NCI-H748 treated with DMSO at 0.1 percent for 48 hours (cell line): Measurements from ENCODE around the gene SHISA6.

Experiments
- DNase-seq: peaks from one replicate; lab custom pipeline; 2025; lab: John Stamatoyannopoulos, UW

The SHISA6 gene

DNA sequence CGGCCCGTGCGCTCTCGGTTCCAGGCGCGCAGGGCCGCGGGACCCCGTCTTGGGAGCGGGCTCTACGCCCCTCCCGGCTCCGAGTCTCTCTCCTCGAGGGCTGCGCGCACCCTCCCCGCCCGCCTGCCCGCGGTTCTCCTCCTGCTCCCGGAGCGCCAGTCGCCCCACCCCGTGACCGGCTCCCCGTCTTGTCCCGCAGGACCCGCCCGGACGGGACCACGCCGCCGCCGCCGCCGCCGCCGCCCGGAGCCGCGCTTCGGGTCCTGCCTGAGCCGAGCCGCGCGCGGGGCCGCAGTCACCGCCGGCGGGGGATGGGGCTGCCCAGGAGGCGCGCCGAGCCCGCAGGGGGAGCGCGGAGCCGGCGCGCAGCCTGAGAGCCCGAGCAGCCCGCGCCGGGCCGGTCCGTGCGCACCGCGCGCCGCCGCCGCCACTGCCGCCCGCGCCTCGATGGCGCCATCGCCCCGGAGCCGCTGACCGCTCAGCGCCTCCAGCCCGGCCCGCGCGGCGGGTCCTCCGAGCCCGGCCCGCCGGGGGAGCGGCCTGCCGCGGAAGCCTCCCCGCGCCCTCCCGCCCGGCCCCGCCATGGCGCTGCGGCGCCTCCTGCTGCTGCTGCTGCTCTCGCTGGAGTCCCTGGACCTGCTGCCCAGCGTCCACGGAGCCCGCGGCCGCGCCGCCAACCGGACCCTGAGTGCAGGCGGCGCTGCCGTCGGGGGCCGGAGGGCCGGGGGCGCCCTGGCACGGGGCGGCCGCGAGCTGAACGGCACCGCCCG, at the start of gene SHISA6:
TSS of gene SHISA6 (plus strand) at position 373 of the 770 bp plus-strand sequence.
- no peak for DNase-seq

DNA sequence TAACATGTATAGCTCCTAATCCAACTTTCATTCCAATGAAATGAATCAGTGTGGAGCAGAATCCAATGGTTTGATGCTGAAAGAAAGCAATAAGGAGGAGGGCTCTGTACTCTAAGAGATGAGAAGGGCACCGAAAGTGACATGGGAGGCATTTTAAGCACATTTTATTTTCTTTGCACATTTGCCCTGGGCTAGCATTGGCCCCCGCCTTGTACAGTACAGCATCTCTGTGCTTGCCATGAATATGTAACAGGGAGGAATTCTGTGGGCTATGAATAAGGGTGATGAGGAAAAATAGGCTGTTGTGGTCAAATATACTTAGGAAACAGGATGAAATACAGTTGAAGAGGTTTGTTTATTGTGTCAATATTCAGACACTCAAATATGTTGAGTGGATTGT, 45.2 kb upstream of the SHISA6 start:
- no peak for DNase-seq

DNA sequence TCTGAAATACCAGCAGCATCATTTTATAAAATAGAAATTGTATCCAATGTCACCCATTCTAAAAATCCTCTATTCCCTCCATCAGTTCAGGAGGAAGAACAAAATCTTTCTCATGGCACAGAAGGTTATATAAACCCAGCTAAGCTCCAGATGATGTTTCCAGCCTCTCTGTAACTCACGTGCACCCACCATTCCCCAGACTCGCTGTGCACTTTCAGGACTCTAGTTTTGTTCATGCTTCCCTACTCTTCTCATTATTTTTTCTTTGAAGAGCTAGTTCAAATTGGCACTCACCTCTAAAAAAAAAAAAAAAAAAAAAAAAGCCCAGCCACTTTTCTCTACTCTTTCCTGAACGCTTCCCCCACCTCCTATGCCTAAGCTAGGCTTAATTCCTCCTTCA, 36.0 kb upstream of the SHISA6 start:
- no peak for DNase-seq

DNA sequence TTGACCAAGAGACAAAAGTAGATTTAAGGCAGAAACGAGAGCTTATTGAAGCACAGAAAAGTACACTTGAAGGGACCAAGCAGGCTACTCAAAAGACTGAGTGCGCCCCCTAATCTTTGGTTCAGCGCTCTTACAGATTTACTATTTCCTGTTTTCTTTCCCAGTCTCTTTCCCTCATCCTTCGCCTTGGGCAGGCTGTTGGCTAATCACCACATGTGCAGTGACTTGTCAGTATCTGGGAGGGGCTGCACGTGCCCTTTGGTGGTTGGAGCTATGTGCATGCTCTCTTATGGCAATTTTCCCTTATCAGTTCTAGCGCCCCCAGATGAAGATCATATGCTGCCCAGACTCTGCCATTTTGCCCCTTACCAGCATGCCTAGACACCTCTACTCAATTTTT, 35.4 kb upstream of the SHISA6 start:
- no peak for DNase-seq

DNA sequence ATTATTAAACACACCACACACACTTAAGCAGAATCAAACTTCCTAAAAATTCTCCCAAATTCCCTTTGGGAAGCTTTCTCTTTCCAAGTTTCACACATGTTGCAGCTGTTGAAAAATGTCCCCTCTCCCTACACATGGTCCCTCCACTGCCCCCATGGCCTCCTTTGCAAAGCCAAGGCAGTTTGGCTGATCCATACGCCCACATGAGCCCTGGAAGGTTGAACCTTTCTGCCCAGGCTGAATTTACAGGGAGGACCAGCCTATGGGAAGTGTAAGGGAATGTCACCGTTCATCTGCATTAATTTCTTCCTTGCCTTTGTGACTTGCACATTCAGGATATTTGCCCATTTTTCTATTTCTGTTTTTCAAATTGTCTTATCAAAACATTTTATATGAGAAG, 31.1 kb upstream of the SHISA6 start:
- no peak for DNase-seq

DNA sequence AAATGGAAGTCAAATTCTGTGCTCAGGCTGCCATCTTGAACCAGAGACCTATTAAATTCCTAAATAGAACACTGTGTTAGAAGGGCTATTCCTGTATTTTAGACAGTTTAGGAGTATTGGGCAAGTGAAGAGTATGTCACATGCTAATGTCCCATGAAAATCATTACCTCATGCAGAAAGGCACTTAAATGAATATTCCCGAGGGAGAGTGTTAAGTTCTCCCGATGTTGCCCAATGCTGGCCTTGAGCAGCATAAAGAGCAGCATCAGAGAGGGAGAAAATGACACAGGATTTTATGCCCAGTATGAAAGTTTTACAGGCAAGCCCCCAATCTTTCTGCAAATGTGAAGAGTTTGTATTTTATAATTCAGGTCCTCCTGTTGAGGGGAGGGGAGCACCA, 28.2 kb upstream of the SHISA6 start:
- no peak for DNase-seq

DNA sequence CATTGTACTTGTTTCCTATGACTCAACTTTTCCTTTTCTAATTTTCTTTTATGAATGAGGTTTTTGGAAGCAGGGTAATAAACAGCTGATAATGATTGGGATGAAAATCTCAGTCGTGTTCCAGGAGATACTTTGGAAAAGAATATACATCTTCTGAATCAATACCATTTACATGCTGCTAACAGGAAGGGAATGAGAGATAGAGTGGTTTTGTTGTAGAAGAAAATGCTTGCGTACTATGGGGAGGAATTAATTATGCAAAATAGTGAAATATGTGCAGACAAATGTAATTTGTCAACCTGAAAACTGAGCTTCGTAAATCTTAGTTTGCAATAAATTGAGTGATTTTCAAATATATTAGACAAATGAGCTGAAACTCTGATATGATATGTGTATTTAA, 24.0 kb upstream of the SHISA6 start:
- DNase-seq, result no peak

DNA sequence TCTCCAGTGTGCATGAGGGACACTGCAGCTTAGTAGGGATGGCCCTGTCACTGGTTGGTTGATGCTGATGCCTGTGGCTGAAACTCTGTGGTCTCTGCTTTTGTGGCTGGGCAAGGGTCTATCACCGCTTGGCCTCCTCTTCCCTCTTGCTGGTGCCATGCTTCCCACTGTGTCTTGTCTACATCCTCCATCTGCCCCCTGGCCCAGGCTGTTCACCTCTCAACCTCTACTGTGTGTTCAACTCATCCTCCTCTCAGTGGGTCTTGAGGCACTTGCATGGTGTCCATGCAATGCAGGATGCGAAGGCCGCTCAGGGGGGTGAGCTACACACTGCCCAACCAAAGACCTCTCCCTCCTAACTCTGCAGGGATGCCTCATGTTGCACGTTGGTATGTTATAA, 19.8 kb upstream of the SHISA6 start:
- no peak for DNase-seq

DNA sequence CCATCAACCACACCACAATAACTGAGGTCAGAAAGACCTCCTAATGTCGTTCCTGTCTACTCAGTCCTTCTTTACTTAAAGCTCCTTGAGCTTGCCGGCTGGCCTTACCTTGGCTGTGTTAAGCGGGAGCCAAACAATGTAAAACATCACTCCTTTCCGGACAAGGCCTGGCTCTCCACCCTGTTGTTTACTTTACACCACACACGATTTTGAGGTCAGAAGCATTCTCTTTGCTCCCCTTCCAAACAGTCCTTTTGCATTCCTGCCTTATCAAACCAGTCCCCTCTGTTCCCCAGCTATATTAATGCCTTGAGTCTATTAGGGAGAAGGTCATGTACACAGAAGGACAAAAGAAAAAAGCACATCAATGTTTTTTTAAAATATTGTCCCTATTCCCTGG, 19.3 kb upstream of the SHISA6 start:
- DNase-seq, result no peak

DNA sequence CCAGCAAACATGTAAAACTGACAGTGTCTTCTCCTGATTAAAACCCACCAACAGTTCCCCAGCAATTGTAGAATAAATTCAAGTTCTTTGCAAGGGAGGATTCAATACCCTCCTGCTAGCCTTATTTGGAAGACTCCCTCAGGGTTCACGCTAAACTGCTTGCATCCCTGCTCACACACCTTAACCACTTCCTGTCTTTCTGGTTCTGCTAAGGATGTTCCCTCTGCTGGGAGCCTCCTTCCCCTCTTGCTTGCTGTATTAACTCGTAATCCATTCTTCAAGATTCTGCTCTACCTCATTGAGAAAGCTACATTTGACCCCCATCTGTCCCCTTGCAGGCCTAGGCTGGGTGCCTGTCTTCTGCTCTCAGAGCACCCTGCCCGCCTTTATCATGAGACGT, 2.3 kb upstream of the SHISA6 start:
- DNase-seq, result no peak

DNA sequence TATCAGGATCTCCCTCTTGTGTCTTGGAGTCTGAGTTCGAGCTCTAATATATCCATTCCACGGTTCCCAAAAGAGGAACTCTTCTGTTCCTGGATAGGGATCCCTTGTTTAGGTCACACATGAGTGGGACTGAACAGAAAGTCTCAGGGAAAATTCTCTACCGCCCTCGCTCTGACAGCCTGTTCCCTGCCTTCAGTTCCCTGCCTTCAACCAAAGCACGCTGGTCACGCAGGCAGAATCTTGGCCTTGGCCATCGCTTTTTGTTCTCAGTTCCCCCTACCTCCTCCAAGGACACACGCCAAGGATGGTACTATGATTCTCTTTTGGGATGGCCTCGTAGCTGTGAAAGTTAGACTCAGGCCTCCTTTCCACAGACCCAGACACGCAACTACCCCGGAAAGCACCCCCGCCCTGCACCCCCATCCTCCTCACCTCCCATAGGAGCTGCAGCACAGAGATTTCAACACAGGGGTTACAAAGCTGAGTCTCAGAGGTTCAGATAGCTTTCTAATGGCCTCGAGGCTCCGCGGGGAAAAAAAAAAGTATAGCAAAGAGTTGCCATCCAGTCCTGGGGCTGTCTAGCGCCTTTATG, 1.5 kb upstream of the SHISA6 start:
- no peak for DNase-seq

DNA sequence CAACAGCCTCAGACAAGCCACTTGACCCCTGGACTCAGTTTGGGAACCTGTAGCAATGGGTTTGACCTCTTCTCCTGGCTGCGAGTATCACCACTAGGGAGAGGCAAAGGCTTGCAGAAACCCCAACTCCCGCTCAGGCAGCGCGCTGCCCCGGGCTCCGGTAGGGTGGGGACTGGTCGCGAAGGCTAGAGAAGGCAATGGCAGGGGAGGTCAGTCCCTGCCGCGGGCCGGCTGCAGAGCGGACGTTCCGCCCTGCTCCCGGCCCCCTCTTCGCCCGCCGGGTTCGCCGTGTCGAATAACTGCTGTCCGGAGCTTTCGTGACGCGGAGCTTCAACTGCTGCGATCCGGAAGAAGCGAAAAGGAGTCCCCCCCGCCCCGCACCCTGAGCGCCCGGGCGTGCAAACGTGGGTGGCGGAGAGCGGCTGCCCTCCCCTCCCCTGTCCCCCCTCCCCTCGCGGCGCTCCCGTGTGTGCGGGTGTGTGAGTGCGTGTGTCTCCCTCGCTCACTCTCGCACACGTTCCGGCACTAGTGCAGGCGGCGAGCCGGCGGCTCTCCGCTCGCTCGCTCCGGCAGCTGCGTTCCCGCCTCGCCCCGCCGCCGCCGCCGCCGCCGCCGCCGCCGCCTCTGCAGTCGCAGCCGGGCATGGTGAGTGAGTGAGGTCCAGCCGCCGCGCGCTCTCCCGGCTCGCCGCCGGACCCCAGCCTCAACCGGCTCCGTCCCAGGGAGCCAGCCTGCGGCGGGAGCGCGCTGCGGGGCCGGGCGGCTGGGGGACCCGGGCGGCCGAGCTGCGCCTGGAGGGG, 772 bp upstream of the SHISA6 start:
- DNase-seq, result no peak

DNA sequence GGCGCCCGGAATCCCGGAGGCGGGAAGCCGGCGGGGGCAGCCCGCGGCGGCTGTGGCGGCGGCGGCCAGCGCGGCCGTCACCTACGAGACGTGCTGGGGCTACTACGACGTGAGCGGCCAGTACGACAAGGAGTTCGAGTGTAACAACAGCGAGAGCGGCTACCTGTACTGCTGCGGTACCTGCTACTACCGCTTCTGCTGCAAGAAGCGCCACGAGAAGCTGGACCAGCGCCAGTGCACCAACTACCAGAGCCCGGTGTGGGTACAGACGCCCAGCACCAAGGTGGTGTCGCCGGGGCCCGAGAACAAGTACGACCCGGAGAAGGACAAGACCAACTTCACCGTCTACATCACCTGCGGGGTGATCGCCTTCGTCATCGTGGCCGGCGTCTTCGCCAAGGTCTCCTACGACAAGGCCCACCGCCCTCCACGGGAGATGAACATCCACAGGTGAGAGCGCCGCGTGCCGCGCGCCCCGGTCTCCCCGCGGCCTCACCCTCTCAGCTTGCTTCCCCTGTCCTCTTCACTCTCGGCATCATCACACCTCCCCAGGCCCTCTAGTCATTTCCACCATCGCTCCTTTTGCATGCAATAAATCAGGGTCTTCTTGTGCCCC, 706 bp downstream of the SHISA6 start:
- DNase-seq, result no peak

DNA sequence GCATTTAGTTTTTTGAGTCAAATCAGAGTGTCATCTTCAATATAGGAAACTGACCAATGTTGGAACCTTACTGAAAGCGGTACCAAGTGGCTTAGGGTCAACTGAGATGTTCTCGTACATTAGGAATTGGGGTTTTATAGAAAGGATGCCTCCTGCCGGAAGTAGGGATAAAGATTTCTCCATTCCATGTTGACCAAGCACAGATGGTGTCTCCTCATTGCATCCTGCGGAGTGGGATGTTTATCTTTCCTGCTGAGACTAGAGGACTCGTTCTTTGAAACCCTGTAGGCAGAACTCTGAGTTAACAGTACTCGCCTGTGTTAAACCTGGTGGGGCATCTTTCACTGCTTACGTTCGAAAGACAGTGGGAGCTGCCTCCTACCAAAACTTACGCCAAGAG, 1.4 kb downstream of the SHISA6 start:
- DNase-seq, result no peak

DNA sequence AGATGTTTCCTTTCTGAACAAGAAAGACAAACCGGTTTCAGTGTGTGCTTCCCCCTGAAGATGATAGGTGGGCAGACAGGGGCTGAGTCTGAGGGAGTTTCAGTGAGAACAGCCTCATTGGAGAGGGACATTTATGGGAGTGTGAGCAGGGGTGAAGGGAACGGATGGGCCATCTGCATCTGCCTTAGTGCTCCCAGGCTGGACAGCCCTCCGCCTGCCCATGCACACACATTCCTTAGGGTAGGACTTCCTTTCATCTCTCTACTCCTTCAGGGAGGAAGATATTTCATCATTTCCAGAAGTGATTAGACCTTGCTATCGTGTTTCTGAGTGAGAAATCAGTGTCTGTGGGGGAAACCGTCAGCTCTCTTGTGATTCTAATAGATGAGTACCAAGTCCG, 3.8 kb downstream of the SHISA6 start:
- no peak for DNase-seq

DNA sequence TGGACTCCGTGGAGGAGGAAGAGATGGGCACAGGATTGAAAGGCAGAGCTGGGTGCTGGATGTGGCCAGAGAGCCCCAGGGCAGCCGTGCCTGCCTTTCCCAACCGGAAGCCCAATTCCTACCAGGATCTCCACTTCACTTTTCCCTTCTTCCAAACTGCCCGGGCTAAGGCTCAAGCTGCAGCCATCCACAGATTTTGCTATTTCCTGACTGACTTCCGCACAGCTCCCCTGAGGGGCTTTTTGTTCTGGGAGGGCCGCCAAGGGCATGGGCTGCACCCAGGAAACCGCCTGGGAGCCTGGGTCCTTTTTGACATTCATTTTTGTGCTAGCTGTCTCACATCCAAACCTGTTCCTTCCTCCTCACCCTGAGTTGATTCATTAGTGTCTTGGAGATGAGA, 4.2 kb downstream of the SHISA6 start:
- no peak for DNase-seq

DNA sequence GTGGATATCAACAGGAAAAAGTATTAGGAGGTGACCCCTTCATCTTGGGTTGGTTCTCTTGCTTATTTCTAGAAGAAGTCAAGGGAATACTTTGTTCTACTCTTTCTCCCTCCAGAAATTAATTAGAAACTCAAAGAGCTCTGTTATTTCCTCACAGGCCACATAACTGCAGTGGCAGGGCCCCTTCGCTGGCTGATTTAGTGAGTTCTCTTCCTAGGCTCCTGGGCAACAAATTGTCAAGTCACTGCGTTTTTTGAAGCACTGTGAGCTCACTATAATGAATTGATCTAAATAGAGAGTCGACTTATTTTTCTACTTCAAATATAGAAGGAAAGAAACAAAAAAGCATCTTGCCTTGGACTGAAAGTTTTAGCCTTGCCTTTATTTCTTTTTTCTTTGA, 4.8 kb downstream of the SHISA6 start:
- no peak for DNase-seq

DNA sequence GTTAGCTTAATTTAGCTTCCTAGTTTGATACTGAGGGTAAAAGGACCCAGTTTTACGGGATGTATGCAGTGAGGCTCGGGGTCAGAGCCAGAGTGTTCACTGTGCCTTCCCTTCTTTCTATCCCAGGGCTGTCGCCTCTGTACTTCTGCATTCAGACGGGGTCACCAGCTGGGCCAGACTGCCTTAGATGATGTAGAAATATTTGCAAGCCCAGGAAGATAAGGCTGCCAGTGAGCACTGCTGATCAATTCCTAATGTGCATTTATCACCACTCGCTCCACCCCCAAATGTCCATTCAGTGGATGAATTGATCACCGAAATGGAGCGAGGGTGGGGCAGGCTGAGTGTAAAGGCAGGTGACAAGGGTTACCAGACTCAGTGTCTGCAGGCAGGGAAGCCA, 9.1 kb downstream of the SHISA6 start:
- DNase-seq, result no peak

DNA sequence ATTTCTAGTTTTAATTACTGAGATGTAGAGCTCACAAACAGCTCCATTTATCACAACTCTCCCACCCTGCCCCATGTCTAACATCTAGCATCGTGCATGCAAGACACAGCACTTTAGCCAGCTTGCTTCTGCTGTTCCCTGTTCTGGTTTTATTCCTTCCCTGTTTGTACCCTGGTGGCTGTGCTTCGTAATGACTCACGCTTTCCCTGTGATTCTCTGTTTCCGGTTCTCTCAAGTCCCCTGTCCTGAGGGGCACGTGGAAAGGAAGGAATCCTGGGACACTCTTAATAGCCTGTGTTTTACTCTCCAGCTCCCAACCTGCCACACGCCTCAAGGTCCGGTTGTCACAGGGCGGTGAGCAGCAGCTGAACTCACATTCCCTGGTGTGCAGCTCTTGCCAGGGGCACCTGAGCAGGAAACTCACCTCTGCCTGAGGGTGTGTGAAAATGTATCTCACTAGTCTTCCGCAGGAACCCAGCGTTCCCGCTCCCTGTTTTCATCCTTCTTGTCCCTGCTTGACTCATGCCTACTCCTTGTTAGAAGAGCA, 10.6 kb downstream of the SHISA6 start:
- no peak for DNase-seq

DNA sequence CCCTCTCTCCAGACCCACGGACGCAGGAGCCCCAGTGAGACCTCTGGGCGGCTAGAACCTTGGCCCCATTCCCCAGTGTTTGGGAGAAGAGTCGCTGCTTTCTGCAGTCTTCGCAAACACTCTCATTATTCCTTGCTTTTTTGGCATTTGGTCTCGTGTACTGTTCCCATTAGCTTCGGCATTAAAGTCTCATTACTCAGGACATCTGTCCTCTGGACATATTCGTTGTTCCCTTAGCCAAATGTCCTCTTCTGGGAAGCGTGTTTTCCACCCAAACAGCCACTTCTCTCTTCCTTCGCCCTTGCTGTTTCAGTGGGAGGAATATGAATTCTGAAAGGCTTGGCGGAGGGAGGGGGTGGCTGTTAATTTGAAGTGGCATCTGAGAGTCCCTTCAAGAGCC, 11.1 kb downstream of the SHISA6 start:
- no peak for DNase-seq

DNA sequence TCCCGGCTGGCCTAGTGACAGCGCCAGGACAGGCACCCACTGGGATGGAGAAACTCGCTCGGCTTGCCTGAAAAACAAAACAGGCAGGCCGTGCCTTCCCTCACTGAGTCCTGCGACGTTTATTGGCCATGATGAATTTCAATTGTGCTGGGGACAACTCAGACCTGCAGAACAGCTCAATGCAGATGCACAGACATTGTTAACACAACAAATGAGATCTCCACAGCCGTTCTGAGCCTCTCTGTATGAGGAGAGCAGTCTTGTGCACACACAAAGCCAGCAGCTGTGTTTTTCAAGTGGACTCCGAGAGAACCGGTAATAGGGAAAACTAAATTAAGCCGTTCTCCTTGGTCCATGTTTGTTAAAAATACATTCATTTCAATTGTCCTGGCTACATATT, 15.9 kb downstream of the SHISA6 start:
- no peak for DNase-seq

DNA sequence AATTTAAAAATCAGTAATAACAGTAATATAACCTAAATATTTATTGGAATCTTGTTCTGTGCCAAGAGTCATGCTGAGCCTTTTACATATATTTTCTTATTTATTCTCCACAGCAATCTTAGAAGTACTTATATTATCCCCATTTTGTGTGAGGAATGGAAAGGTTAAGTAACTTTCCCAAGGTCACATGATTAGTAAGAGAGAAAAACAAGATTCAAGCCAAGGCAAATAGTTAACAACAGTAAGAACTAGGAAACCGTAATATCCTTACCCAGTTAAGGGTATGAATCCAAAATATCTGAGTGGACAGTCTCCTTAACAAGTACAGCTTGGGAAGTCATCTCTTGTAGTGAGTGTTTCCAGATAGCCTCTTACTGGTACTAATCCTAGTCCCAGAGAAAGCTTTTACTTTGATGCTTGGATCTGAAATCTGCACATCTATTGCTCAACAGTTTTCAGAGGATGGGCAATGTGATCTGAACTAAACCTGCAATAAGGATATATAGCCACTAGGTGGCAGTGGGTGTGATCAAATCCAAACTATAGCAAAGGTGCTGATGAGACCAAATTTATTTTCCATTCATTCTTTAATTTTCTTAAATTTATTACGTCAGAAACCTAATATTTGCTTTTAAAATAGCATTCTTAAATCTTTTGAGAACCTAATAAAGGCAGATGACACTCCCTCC, 23.3 kb downstream of the SHISA6 start:
- no peak for DNase-seq
